Endodermal cell (in vitro differentiated cells): Measurements from ENCODE around the gene KCNIP4. TPM values are rescaled to one million over a fixed set of nuclear protein-coding genes. Genes with fewer than 3 reads are reported as not detected.

Experiments
- DNase-seq: peaks from one replicate; pipeline ENCODE4 v3.0.0-alpha.2; 2017
- H3K27ac ChIP-seq: 2 replicates; pipeline ENCODE4 v1.5.1; 2013; ENCODE audit warnings: mild to moderate bottlenecking, low read depth, low read length, moderate library complexity
- H3K27me3 ChIP-seq: 2 replicates; pipeline ENCODE4 v1.6.1; 2013; ENCODE audit warnings: mild to moderate bottlenecking, low read length, moderate library complexity; ENCODE audit not compliant: insufficient read depth, control insufficient read depth, poor library complexity, severe bottlenecking
- H3K36me3 ChIP-seq: 2 replicates; pipeline ENCODE4 v1.7.0; 2013; ENCODE audit warnings: mild to moderate bottlenecking, low read length, moderate library complexity; ENCODE audit not compliant: control insufficient read depth, insufficient read depth
- H3K4me1 ChIP-seq: one replicate; pipeline ENCODE4 v1.7.0; 2013; ENCODE audit warnings: low read length; ENCODE audit not compliant: control insufficient read depth, insufficient read depth
- H3K4me3 ChIP-seq: 2 replicates; pipeline ENCODE4 v1.5.1; 2013; ENCODE audit warnings: mild to moderate bottlenecking, low read length, moderate library complexity
- H3K9ac ChIP-seq: 2 replicates; pipeline ENCODE4 v1.6.1; 2013; ENCODE audit warnings: mild to moderate bottlenecking, low read length, moderate library complexity; ENCODE audit not compliant: poor library complexity, severe bottlenecking; ENCODE audit errors: extremely low read depth
- H3K9me3 ChIP-seq: 2 replicates; pipeline ENCODE4 v1.6.1; 2013; ENCODE audit warnings: mild to moderate bottlenecking, low read length, moderate library complexity; ENCODE audit not compliant: control insufficient read depth
- H3K27ac Mint-ChIP-seq: 2 replicates; pipeline ENCODE4 v1.8.0; 2020; ENCODE audit warnings: mixed read lengths
- H3K27me3 Mint-ChIP-seq: 2 replicates; pipeline ENCODE4 v1.8.0; 2021; ENCODE audit warnings: mild to moderate bottlenecking, mixed read lengths; ENCODE audit not compliant: insufficient read depth
- H3K36me3 Mint-ChIP-seq: 2 replicates; pipeline ENCODE4 v1.8.0; 2020; ENCODE audit warnings: low read depth, mixed read lengths
- H3K4me1 Mint-ChIP-seq: 2 replicates; pipeline ENCODE4 v1.8.0; 2020; ENCODE audit warnings: mixed read lengths
- H3K4me3 Mint-ChIP-seq: 2 replicates; pipeline ENCODE4 v1.8.0; 2020; ENCODE audit warnings: mild to moderate bottlenecking, moderate library complexity, mixed read lengths
- H3K9me3 Mint-ChIP-seq: 2 replicates; pipeline ENCODE4 v1.8.0; 2020; ENCODE audit warnings: mild to moderate bottlenecking, mixed read lengths
- WGBS, 2 experiments: methylation state at CpG; one replicate each; pipeline versions ENCODE4 v1.1.5 to v1.1.7; 2013; ENCODE audit warnings: missing lambda C conversion rate in 2 of 2, mixed read lengths in 1 of 2; ENCODE audit not compliant: insufficient coverage in 1 of 2, insufficient read length in 1 of 2; 5-methylcytosine and 5-hydroxymethylcytosine counted together
- total RNA-seq, 2 donors: library from RNA; stranded (reverse); fragmentation: NEBNext Ultra II Directional in 1 of 2; extraction: Animal tissue kit (Norgen Biotek cat#: 25700) in 1 of 2; gene quantifications; 2 replicates in 1 of 2; 3 replicates in 1 of 2; pipeline ENCODE4 v1.2.1, GENCODE V29; 2021
- TF ChIP-seq, protein P1 (sequence below): fragments of 200-600 bp; sonication (generic); conservative IDR thresholded peaks from 2 replicates; pipeline ENCODE4 v1.5.0; 2021; ENCODE audit warnings: antibody characterized with exemption, mild to moderate bottlenecking

Gene KCNIP4
- total RNA-seq, 2 donors from 2014 or later: not detected

DNA sequence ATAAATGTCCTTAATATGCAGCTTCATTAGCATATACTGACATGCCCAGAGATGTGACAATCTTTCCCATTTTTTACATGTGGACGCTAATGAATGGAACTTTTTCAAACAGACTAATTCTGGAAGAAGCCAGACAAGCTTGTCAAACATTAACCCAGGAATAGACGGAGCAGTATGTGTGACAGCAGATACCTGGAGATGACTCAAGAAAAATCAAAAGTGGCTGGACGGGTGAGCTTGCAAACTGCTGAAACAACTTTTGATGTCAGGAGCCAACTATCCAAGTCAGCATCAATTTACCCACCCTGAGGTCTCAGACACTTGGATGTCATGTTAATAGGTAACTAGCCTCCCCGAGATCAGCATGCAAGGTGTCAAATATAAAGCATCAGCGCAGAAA lies 1065.3 kb downstream of the KCNIP4 start:
- no peak overlapping the region for H3K27ac Mint-ChIP-seq
- H3K36me3 Mint-ChIP-seq: no peaks in the 10 kb centered on the region
- no peak for DNase-seq
- Histone ChIP-seq H3K27ac (no peak overlapping the region), H3K36me3 (no peaks in the 10 kb centered on the region), H3K4me3 (no peak overlapping the region), H3K27me3 (no peaks in the 10 kb centered on the region), H3K4me1 (no peaks in the 10 kb centered on the region), H3K9me3 (no peaks in the 10 kb centered on the region), H3K9ac (no peak overlapping the region)
- 91% methylated on average over 4 to 5 of the region's 5 CpGs for WGBS, 2 experiments
- no peak overlapping the region for H3K4me3 Mint-ChIP-seq
- H3K4me1 Mint-ChIP-seq: no peaks in the 10 kb centered on the region
- H3K9me3 Mint-ChIP-seq: no peaks in the 10 kb centered on the region
- TF ChIP-seq, protein P1, sequence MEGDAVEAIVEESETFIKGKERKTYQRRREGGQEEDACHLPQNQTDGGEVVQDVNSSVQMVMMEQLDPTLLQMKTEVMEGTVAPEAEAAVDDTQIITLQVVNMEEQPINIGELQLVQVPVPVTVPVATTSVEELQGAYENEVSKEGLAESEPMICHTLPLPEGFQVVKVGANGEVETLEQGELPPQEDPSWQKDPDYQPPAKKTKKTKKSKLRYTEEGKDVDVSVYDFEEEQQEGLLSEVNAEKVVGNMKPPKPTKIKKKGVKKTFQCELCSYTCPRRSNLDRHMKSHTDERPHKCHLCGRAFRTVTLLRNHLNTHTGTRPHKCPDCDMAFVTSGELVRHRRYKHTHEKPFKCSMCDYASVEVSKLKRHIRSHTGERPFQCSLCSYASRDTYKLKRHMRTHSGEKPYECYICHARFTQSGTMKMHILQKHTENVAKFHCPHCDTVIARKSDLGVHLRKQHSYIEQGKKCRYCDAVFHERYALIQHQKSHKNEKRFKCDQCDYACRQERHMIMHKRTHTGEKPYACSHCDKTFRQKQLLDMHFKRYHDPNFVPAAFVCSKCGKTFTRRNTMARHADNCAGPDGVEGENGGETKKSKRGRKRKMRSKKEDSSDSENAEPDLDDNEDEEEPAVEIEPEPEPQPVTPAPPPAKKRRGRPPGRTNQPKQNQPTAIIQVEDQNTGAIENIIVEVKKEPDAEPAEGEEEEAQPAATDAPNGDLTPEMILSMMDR: no peak
- no peaks in the 10 kb centered on the region for H3K27me3 Mint-ChIP-seq

DNA sequence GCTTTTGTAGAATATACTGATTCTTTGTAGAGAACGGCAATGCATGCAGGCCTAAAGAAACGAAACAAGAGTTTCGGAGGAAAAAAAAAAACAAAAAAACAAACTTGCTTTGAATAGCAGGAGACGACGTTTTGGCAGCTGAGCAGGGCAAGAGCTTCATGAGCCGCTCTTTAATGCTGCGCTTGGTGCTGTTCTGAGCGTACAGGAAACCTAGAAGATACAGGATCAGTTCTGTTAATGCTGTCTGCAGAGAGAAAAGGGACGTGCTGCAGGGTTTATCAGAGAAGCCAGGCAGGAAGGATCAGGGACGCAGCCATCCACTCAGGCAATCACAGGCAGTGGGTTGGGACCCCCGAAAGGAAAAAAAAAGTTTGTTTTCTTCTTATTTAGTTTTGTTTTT lies 1066.1 kb downstream of the KCNIP4 start:
- H3K4me3 ChIP-seq: no peak overlapping the region
- Mint-ChIP-seq H3K36me3 (no peaks in the 10 kb centered on the region), H3K4me3 (no peak overlapping the region), H3K27me3 (no peaks in the 10 kb centered on the region), H3K27ac (no peak overlapping the region), H3K9me3 (no peaks in the 10 kb centered on the region), H3K4me1 (no peaks in the 10 kb centered on the region)
- no peaks in the 10 kb centered on the region for H3K36me3 ChIP-seq
- H3K4me1 ChIP-seq: no peaks in the 10 kb centered on the region
- no peaks in the 10 kb centered on the region for H3K9me3 ChIP-seq
- WGBS, 2 experiments: 89 to 90% methylated on average over 10 to 11 of the region's 11 CpGs
- no peak overlapping the region for H3K9ac ChIP-seq
- TF ChIP-seq, protein P1: no peak
- no peak for DNase-seq
- H3K27ac ChIP-seq: no peak overlapping the region
- H3K27me3 ChIP-seq: no peaks in the 10 kb centered on the region

DNA sequence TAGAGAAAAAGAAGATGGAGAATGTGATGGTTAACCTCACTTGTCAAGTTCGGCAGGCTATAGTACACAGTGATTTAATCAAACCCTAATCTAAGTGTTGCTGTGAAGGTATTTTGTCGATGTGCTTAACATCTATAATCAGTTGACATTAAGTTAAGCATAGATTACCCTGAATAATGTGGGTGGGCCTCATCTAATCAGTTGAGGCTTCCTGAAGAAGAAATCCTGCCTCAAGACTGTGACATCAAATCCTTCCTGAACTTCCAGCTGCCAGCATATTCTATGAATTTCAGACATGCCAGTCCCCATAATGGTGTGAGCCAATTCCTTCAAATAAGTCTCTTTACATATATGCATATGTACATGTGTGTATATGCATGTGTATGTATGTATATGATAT lies 1066.9 kb downstream of the KCNIP4 start:
- Mint-ChIP-seq H3K27ac (no peak overlapping the region), H3K4me3 (no peak overlapping the region), H3K36me3 (no peaks in the 10 kb centered on the region), H3K9me3 (no peaks in the 10 kb centered on the region), H3K4me1 (no peaks in the 10 kb centered on the region), H3K27me3 (no peaks in the 10 kb centered on the region)
- DNase-seq: no peak
- no peak overlapping the region for H3K9ac ChIP-seq
- H3K27ac ChIP-seq: no peak overlapping the region
- no peaks in the 10 kb centered on the region for H3K27me3 ChIP-seq
- H3K36me3 ChIP-seq: no peaks in the 10 kb centered on the region
- TF ChIP-seq, protein P1: no peak
- no peaks in the 10 kb centered on the region for H3K9me3 ChIP-seq
- 93 to 100% methylated on average over 1 to 2 of the region's 2 CpGs for WGBS, 2 experiments
- no peaks in the 10 kb centered on the region for H3K4me1 ChIP-seq
- H3K4me3 ChIP-seq: no peak overlapping the region
